HepG2 (cell line): Measurements from ENCODE around the gene ATG2A. TPM values are rescaled to one million over a fixed set of nuclear protein-coding genes. Genes with fewer than 3 reads are reported as not detected.
A peak's percentile ranks its signal among the peaks of the same experiment; 100 is the strongest.

Source experiments
- FOXJ3 ChIP-seq: sonication (generic); formaldehyde crosslinking; IDR thresholded peaks from 2 replicates; pipeline ENCODE4 v1.4.0; 2020; ENCODE audit warnings: missing genetic modification reagents, mild to moderate bottlenecking, borderline replicate concordance
- HOXA7 ChIP-seq: sonication (generic); formaldehyde crosslinking; IDR thresholded peaks from 2 replicates; pipeline ENCODE4 v1.8.1; 2022; ENCODE audit warnings: mild to moderate bottlenecking, missing genetic modification reagents, moderate library complexity
- IRX3 ChIP-seq: sonication (generic); formaldehyde crosslinking; IDR thresholded peaks from 2 replicates; pipeline ENCODE4 v1.8.1; 2023; ENCODE audit warnings: mild to moderate bottlenecking, low read depth, missing genetic modification reagents, borderline replicate concordance
- KIAA2018 ChIP-seq: sonication (generic); formaldehyde crosslinking; IDR thresholded peaks from 2 replicates; pipeline ENCODE4 v1.5.0; 2020; ENCODE audit warnings: mild to moderate bottlenecking, missing genetic modification reagents, borderline replicate concordance
- POGK ChIP-seq: sonication (generic); formaldehyde crosslinking; conservative IDR thresholded peaks from 2 replicates; pipeline ENCODE4 v1.8.0; 2022; ENCODE audit warnings: mild to moderate bottlenecking, moderate library complexity, missing genetic modification reagents
- POGZ ChIP-seq: sonication (generic); formaldehyde crosslinking; IDR thresholded peaks from 2 replicates; pipeline ENCODE4 v1.4.0; 2020; ENCODE audit warnings: mild to moderate bottlenecking, missing genetic modification reagents
- SIX4 ChIP-seq: sonication (generic); formaldehyde crosslinking; IDR thresholded peaks from 2 replicates; pipeline ENCODE4 v1.4.0; 2020; ENCODE audit warnings: missing genetic modification reagents
- SP5 ChIP-seq: IDR thresholded peaks from 2 replicates; pipeline ENCODE4 v1.6.1; 2016; ENCODE audit warnings: low read depth, borderline replicate concordance
- TARDBP ChIP-seq: sonication (generic); formaldehyde crosslinking; IDR thresholded peaks from 2 replicates; pipeline ENCODE4 v1.8.0; 2022; ENCODE audit warnings: mild to moderate bottlenecking, missing genetic modification reagents
- XRCC5 ChIP-seq: fragments of 200-400 bp; formaldehyde crosslinking; optimal IDR thresholded peaks from 2 replicates; pipeline ENCODE3; 2017; ENCODE audit warnings: mild to moderate bottlenecking, low read length
- ZBTB42 ChIP-seq: sonication (generic); formaldehyde crosslinking; IDR thresholded peaks from 2 replicates; pipeline ENCODE4 v1.5.0; 2020; ENCODE audit warnings: mild to moderate bottlenecking, missing genetic modification reagents
- ZBTB7A ChIP-seq: sonication (generic); formaldehyde crosslinking; IDR thresholded peaks from 2 replicates; pipeline ENCODE4 v1.8.0; 2022; ENCODE audit warnings: mild to moderate bottlenecking, missing genetic modification reagents
- ZFAT ChIP-seq: sonication (generic); formaldehyde crosslinking; conservative IDR thresholded peaks from 2 replicates; pipeline ENCODE4 v1.8.1; 2023; ENCODE audit warnings: missing genetic modification reagents, inconsistent platforms
- ZNF577 ChIP-seq: sonication (generic); formaldehyde crosslinking; IDR thresholded peaks from 2 replicates; pipeline ENCODE4 v1.4.0; 2020; ENCODE audit warnings: mild to moderate bottlenecking, low read depth, missing genetic modification reagents, borderline replicate concordance
- ZNF678 ChIP-seq: sonication (generic); formaldehyde crosslinking; IDR thresholded peaks from 2 replicates; pipeline ENCODE4 v1.4.0; 2020; ENCODE audit warnings: mild to moderate bottlenecking, missing genetic modification reagents
- ZNF703 ChIP-seq: sonication (generic); formaldehyde crosslinking; IDR thresholded peaks from 2 replicates; pipeline ENCODE4 v1.5.1; 2020; ENCODE audit warnings: missing genetic modification reagents, mild to moderate bottlenecking, moderate library complexity, borderline replicate concordance
- ZNF773 ChIP-seq: sonication (generic); formaldehyde crosslinking; IDR thresholded peaks from 2 replicates; pipeline ENCODE4 v1.4.0; 2020; ENCODE audit warnings: missing genetic modification reagents, borderline replicate concordance
- ZNF775 ChIP-seq: sonication (generic); formaldehyde crosslinking; IDR thresholded peaks from 2 replicates; pipeline ENCODE4 v1.4.0; 2020; ENCODE audit warnings: missing genetic modification reagents, mild to moderate bottlenecking, moderate library complexity, borderline replicate concordance
- ZSCAN29 ChIP-seq: sonication (generic); formaldehyde crosslinking; conservative IDR thresholded peaks from 2 replicates; pipeline ENCODE4 v1.4.0; 2020; ENCODE audit warnings: mild to moderate bottlenecking, missing genetic modification reagents
- polyA plus RNA-seq, 8 experiments: library from polyadenylated mRNA; depleted of rRNA in 3 of 8; stranded (reverse) in 7 of 8; unstranded in 1 of 8; fragments of >200 nt; fragmentation: Illumina TruSeq in 4 of 8; extraction: Trizol in 4 of 8; gene quantifications; 2 replicates each; pipeline versions ENCODE4 v1.2.1 to v1.2.3, GENCODE V29; 2011 to 2016; ENCODE audit warnings: low read depth in 4 of 8, missing spikeins in 1 of 8, mixed read lengths in 1 of 8; ENCODE audit not compliant: insufficient read depth in 1 of 8
- total RNA-seq, 5 experiments: library from RNA; depleted of rRNA; stranded (reverse); fragments of >200 nt; fragmentation: Illumina TruSeq; extraction: Trizol; gene quantifications; 2 replicates each; pipeline ENCODE4 v1.2.3, GENCODE V29; 2016; ENCODE audit warnings: low read depth in 1 of 5

ATG2A gene
- total and polyA plus RNA-seq, 2 of the 13 experiments (the other 11 are each of a cell fraction or from before 2014, with no cell fraction given): 6.7 to 8.0 TPM

GRCh38 chr11:64893194-64894069 lies 23.6 kb downstream of the ATG2A start (continued):
- TF ChIP-seq ZSCAN29 (CRISPR knock-in tag): no peak; the same call in 1 of the 2 replicates
- TF ChIP-seq SP5: peak; percentile 83
- TF ChIP-seq POGK: no peak; the same call in 1 of the 2 replicates
- peak; percentile 38; the same call in 1 of the 2 replicates for TF ChIP-seq SIX4 (CRISPR knock-in tag)
- TF ChIP-seq FOXJ3: peak; percentile 28; the same call in 1 of the 2 replicates
- peak; percentile 62; the same call in 1 of the 2 replicates for TF ChIP-seq ZNF773
- TF ChIP-seq ZNF678 (CRISPR knock-in tag): peak; percentile 73; the same call in 1 of the 2 replicates
- no peak for TF ChIP-seq ZFAT (CRISPR knock-in tag)
- no peak; the same call in 1 of the 2 replicates for TF ChIP-seq KIAA2018
- TF ChIP-seq ZNF577: no peak
- no peak for TF ChIP-seq HOXA7 (CRISPR knock-in tag)
- 0 out of 2 replicates have a peak, but pooled peaks have one; percentile 28 for TF ChIP-seq ZNF775 (CRISPR knock-in tag)
- no peak for TF ChIP-seq IRX3 (CRISPR knock-in tag)
- TF ChIP-seq XRCC5: peak; percentile 31
- no peak for TF ChIP-seq ZNF703 (CRISPR knock-in tag)
- TF ChIP-seq TARDBP: peak; percentile 81
- TF ChIP-seq POGZ (CRISPR knock-in tag): no peak; the same call in 1 of the 2 replicates
- peak; percentile 49; the same call in 1 of the 2 replicates for TF ChIP-seq ZBTB42 (CRISPR knock-in tag)
- TF ChIP-seq ZBTB7A: no peak
